ENCODE measurements around the gene ATOSB. TPM values are rescaled to one million over a fixed set of nuclear protein-coding genes. Genes with fewer than 3 reads are reported as not detected.

The ATOSB gene
- total RNA-seq, 3 donors from 2014 or later (not counting 1 experiment from before 2014, with no cell fraction given): 21.0 to 28.3 (median 23.9) TPM

GRCh38 chr9:35114113-35114839 lies 1.4 kb downstream of the ATOSB start:
- H3K4me1 ChIP-seq (ENCODE audit: control insufficient read depth, insufficient read depth, low read length): peaks cover 59% of the 10 kb centered on the region
- Mint-ChIP-seq H3K36me3 (no peaks in the 10 kb centered on the region), H3K4me3 (peak overlapping the region; percentile 97), H3K27me3 (ENCODE audit: low read depth in 2 of 2) (no peaks in the 10 kb centered on the region), H3K9me3 (no peaks in the 10 kb centered on the region), H3K27ac (peak overlapping the region; percentile 92 to 95), H3K4me1 (peaks cover 59 to 73% of the 10 kb centered on the region in 2 donors)
- H3K4me3 ChIP-seq (ENCODE audit: low read length): peak overlapping the region; percentile 67
- no peak for TF ChIP-seq CTCF (IDR thresholded peaks at IDR 0.05)
- peak overlapping the region; percentile 79 for H3K27ac ChIP-seq (ENCODE audit: low read length)
- intact Hi-C loops (cut with micrococcal nuclease): loop anchor here (2.0 to 10.0 kb wide), 2 partner anchors 491 to 701 kb away; partner anchors contain the start of genes HINT2, SPAG8 and TESK1
- no peaks in the 10 kb centered on the region for H3K27me3 ChIP-seq (ENCODE audit: control insufficient read depth, insufficient read depth, low read length)
- DNase-seq (peak in 1 of 2 donors; percentile 83), ATAC-seq (peak in 1 of 3 donors; percentile 5)
- no peaks in the 10 kb centered on the region for H3K36me3 ChIP-seq (ENCODE audit: control insufficient read depth, insufficient read depth, low read length)
- H3K9me3 ChIP-seq (ENCODE audit: control insufficient read depth, insufficient read depth, low read length): no peaks in the 10 kb centered on the region
- WGBS (ENCODE audit: insufficient coverage): 9% methylated on average over 3 of the region's 5 CpGs

- Mint-ChIP-seq H3K4me3 (peak overlapping the region; percentile 85), H3K27ac (peak overlapping the region; percentile 90 to 97), H3K4me1 (peaks cover 66 to 81% of the 10 kb centered on the region in 2 donors), H3K9me3 (no peaks in the 10 kb centered on the region), H3K27me3 (ENCODE audit: low read depth in 2 of 2) (no peaks in the 10 kb centered on the region), H3K36me3 (no peaks in the 10 kb centered on the region)
- Histone ChIP-seq H3K4me3 (ENCODE audit: low read length) (no peak overlapping the region), H3K4me1 (ENCODE audit: control insufficient read depth, insufficient read depth, low read length) (peaks cover 59% of the 10 kb centered on the region), H3K27ac (ENCODE audit: low read length) (peak overlapping the region; percentile 65), H3K27me3 (ENCODE audit: control insufficient read depth, insufficient read depth, low read length) (no peaks in the 10 kb centered on the region), H3K36me3 (ENCODE audit: control insufficient read depth, insufficient read depth, low read length) (peaks cover 8% of the 10 kb centered on the region), H3K9me3 (ENCODE audit: control insufficient read depth, insufficient read depth, low read length) (no peaks in the 10 kb centered on the region)
- TF ChIP-seq CTCF (IDR thresholded peaks at IDR 0.05): no peak
- ATAC-seq (no peak), DNase-seq (peak in 1 of 2 donors; percentile 31)
- 92% methylated on average over 3 of the region's 3 CpGs for WGBS (ENCODE audit: insufficient coverage)
- intact Hi-C loops (cut with micrococcal nuclease): loop anchor here (10.0 kb wide), 1 partner anchor 702 kb away; the partner anchor contains the start of genes HINT2 and SPAG8
Observed at GRCh38 chr9:35112257-35113020, 3.2 kb downstream of the ATOSB start.

- no peak for TF ChIP-seq CTCF (IDR thresholded peaks at IDR 0.05)
- no peaks in the 10 kb centered on the region for H3K27me3 Mint-ChIP-seq (ENCODE audit: low read depth in 2 of 2)
- no peaks in the 10 kb centered on the region for H3K36me3 Mint-ChIP-seq
- H3K9me3 ChIP-seq (ENCODE audit: control insufficient read depth, insufficient read depth, low read length): no peaks in the 10 kb centered on the region
- peak overlapping the region; percentile 70 for H3K4me3 ChIP-seq (ENCODE audit: low read length)
- peak overlapping the region; percentile 87 for H3K27ac ChIP-seq (ENCODE audit: low read length)
- H3K4me1 ChIP-seq (ENCODE audit: control insufficient read depth, insufficient read depth, low read length): peaks cover 49% of the 10 kb centered on the region
- H3K4me3 Mint-ChIP-seq: peak overlapping the region; percentile 85
- intact Hi-C loops (cut with micrococcal nuclease): loop anchor here (1.0 to 10.0 kb wide), 2 partner anchors 8 to 704 kb away; partner anchors contain the start of genes HINT2, SPAG8 and STOML2
- no peaks in the 10 kb centered on the region for H3K27me3 ChIP-seq (ENCODE audit: control insufficient read depth, insufficient read depth, low read length)
- DNase-seq (peak; percentile 91 to 98), ATAC-seq (peak; percentile 70 to 87 (median 77))
- H3K36me3 ChIP-seq (ENCODE audit: control insufficient read depth, insufficient read depth, low read length): peaks cover 20% of the 10 kb centered on the region
- H3K9me3 Mint-ChIP-seq: no peaks in the 10 kb centered on the region
- peak overlapping the region; percentile 90 to 97 for H3K27ac Mint-ChIP-seq
- H3K4me1 Mint-ChIP-seq: peaks cover 59 to 75% of the 10 kb centered on the region in 2 donors
- WGBS (ENCODE audit: insufficient coverage): 2% methylated on average over 57 of the region's 57 CpGs
Observed at GRCh38 chr9:35111001-35111933, 4.4 kb downstream of the ATOSB start.
